GM12801 (cell line): ENCODE data around the gene FBXL13.

Experiments
- CTCF ChIP-seq: IDR thresholded peaks from one replicate; pipeline ENCODE4 v1.5.1; 2011; ENCODE audit warnings: control low read depth; ENCODE audit not compliant: insufficient read length; ENCODE audit errors: extremely low read depth

Gene FBXL13

GRCh38 chr7:103059471-103059870 is 15.1 kb downstream of the FBXL13 start:
- TF ChIP-seq CTCF = no peak

- no peak for TF ChIP-seq CTCF
Measured at GRCh38 chr7:103058122-103058521, 16.5 kb downstream of the FBXL13 start.

GRCh38 chr7:103051519-103051918 is 23.1 kb downstream of the FBXL13 start:
- no peak for TF ChIP-seq CTCF

- no peak for TF ChIP-seq CTCF
Measured at GRCh38 chr7:103048833-103049232, 25.8 kb downstream of the FBXL13 start.

- no peak for TF ChIP-seq CTCF
Measured at GRCh38 chr7:103037476-103037822, 37.1 kb downstream of the FBXL13 start.

- no peak for TF ChIP-seq CTCF
Measured at GRCh38 chr7:103031781-103032180, 42.8 kb downstream of the FBXL13 start.

GRCh38 chr7:103031024-103031423 is 43.6 kb downstream of the FBXL13 start:
- TF ChIP-seq CTCF = no peak

GRCh38 chr7:103025341-103025740 is 49.3 kb downstream of the FBXL13 start:
- TF ChIP-seq CTCF = no peak
